Stimulated activated CD4-positive, alpha-beta T cell treated with anti-CD3 and anti-CD28 coated beads, Interleukin-15, amount 100 ng/mL, for 48 hours (primary cell): ENCODE results near the gene SLC2A9.

Experiments used
- DNase-seq, 2 donors: peaks; one replicate each; pipeline ENCODE4 v3.0.0-alpha.2; 2020; ENCODE audit warnings: low read depth in 2 of 2

SLC2A9 gene

DNA sequence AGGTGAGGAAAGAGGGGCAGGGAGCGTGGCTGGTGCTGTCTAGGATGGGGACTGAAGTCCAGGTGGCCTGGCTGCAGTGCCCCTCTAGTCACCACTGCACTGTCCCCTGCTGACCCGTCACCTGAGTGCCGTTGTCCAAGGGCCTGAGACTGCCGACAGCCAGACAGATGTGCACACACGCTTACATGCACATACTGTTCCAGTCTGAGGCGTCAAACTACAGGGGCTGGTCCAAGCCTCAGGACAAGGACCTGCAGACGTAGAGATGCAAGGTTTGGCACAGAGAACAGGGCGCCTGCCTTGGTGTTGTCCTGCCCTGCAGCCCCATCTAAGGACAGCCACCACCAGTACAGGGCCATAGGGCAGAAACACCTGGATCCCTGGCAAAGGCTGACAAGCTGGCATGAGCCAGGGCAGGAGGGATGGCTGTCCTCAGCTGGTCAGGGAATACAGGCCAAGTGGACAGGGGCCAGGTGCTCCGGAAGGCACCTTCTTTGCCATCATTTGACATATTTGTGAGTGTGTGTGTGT lies 1.7 kb downstream of the SLC2A9 start:
- DNase-seq, result no peak

DNA sequence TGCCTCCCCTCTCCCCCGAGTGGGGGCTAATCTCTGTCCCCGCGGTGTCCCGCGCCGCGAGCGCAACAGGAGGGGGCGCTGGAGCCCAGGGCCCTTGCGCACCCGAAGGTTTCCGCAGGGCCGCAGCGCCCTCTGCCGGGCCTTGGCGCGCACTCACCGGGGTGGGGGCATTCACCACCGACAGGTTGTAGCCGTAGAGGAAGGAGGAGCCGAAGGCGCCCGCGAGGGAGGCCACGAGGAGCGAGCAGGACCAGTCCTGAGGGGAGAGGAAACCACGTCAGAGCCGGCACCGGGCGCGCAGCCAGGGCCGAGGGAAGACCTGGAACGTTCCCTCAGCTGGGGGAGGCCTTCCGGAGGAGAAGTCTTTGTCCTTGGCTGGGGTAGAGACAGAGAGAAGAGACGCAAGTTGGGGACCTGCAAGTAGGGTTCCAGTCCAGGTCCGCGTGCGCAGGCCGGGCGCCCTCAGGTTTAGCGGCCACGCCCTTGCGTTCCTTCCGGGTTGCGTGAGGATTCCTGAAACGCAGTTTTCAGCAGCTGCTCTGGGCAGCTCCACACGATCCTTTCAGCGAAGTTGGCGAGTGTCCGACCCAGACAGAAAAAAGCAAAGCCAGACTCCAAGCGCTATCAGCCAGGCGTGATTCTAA lies 2.4 kb downstream of the SLC2A9 start:
- peak; percentile 89 to 92 for DNase-seq

DNA sequence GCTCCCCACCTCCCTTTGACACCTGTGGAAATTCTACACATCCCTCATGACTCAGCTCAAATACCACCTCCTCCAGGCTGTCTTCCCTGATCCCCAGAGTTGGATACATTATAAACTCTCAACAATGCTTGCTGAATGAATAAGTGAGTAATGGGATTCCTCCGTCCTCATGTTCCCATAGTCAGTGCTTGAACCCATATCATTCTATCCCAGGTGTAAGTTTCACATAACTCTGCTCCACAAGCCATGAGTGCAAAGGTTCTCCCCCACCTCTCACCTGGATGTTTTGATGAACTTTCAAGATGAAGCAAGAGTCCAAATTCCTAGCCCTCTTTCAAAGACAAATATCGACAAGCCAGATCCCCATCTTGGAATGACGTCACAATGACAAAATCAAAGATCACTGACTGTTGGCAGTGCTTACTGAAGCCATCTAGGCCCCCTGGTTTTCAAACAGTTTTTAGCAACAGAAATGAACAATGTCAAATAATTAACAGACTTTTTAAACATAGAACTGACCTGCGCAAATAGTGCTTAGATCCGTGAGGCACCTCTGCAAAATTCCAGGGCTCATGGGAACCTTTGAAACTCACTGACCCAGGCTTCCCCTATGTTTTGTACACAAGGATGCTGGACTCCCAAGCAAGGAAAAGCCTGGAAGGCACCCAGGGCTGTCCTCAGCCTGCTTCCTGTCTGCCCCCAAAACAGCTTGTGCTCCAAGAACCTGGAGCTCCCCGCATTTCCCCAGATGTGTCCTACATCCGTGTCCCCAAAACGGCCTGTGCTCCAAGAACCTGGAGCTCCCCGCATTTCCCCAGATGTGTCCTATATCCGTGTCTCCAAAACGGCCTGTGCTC lies 4.0 kb downstream of the SLC2A9 start:
- DNase-seq, result no peak

DNA sequence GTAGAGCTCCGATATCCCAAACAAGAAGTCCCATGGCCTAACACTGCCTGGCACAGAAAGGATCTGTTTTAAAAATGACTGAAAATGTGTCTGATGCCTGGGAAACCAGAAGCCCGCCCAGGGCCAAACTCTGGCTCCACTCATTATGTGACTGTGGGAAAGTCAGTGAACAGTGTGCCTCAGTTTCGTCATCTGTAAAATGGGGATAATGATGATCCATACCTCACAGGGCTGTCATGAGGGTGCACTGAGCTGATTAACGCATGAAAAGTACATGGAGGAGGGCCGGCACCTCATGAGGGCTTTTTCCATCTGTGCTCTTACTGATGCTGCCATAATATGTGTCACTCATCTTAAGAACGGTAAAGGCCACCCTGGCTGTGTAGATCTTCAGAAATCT lies 5.1 kb downstream of the SLC2A9 start:
- DNase-seq, result no peak

DNA sequence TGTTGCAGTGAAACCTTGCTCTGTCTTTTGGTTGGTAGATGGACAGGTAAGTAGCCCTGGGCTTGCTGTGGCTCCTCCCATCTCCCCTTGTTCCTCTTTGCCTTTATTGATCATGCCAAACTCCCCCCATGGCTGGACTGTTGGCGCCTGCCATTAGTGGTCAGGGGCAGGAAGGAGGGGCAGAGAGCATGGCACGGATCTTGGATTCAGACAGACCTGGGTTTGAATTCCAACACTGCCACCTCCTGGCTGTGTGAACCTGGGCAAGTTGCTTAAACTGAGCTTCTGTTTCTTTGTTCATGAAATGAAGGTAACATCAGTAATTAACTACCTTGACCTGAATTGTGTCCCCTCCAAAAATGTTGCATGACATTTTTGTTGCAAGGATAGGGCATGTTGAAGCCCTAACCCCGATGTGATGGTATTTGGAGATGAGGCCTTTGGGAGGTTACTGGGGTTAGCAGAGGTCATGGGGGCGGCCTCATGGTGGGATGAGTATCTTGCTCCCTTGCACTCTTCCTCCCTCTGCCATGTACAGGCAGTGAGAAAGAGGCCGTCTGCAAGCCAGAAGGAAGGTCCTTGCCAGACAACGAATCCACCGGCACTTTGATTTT lies 6.0 kb downstream of the SLC2A9 start:
- peak in 1 of 2 donors; percentile 21 for DNase-seq

DNA sequence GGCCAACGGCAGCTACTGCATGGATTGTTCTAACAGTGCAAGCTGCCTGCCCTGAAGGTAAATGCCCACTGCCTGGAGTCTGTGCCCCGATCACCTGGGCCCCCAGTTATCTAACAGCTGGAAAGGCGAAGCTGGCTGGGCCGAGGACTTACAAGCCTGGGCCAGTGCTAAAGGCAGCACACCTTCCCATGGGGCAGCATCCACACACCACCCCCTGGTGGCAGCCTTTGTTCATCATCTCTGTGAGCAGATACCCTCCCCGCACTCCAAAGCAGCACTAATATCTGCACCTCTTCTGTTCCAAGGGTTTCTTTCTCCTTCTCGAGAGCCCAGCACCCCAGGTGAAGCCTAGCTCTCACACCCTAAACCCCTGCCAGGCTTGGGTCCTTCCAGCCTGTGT lies 7.6 kb downstream of the SLC2A9 start:
- peak in 1 of 2 donors; percentile 33 for DNase-seq

DNA sequence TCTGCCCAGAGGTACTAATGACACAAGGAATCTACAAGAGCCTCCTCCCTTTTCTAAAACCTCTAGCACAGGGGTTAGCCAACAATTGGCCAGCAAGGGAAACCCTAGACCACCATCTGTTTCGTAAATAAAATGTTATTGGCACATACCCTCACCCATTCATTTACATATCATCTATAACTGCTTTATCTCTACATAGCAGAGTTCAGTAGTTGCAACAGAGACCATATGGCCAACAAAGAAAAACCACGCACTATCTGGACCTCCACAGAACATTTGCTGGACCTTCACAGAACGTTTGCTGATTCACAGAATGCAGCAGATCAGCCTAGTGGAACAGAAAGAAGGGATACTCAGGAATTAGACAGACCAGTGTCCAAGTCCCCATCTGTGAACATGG lies 9.4 kb downstream of the SLC2A9 start:
- no peak for DNase-seq

DNA sequence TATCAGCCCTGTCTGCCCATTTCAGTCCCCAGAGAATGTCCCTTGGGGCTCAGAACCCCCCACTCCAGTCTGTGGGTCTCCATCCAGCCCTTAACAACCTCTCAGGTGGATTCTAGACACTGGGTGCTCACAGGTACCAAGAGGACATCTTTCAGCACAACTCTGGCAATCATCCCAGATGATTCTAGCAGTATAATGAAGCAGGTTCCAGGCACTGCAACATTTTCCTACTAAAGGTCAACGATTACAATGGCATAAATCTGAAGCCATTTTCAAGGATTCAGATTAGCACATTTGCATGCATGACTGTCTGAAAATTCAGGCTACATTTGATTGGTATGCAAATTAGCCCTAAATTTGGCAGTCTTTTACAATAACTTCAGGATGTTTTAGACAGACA lies 10.0 kb downstream of the SLC2A9 start:
- no peak for DNase-seq

DNA sequence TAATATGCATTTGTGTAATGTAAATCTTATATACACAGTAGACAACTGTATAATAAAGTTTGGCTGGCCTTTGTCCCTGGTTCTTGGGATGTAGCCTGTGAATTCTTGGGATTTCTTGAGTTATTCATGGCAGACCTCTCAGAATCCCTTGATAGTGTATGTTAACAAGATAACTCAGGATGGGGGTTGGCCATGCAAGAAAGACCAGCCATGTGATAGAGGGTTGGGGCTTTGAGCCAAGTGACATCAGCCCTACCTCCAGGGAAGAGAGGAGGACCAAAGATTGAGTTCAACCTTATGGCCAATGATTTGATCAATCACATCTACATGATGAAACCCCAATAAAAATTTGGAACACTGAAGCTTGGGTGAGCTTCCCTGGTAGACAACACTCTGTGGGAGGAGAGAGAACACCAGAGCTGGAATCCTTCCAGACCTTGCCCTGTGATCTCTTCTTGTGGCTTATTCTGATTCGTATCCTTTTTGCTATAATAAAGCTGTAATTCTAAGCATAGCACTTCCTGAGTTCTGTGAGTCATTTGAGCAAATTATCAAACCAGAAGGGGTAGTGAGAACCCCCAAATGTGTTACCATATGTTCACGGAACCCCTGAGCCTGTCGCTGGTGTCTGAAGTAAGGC lies 11.3 kb downstream of the SLC2A9 start:
- DNase-seq, result no peak

DNA sequence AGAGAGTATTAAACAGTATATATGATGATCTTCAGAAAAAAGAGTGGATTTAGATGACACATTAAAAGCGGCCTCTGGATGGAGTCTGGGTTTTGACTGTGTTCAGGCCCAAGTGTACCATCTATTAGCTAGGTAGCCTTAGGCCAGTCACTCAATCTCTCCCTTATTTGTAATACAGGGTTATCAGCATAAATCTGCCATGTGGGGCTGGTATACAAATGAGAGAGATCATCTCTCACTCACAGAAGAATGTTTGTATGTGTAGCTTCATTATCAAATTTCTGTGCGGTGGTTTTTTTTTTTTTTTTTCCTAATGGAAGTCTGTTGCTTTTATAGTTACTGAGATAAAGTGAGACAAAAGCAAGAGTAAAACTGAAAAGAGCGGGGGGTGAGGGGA lies 12.7 kb downstream of the SLC2A9 start:
- no peak for DNase-seq

DNA sequence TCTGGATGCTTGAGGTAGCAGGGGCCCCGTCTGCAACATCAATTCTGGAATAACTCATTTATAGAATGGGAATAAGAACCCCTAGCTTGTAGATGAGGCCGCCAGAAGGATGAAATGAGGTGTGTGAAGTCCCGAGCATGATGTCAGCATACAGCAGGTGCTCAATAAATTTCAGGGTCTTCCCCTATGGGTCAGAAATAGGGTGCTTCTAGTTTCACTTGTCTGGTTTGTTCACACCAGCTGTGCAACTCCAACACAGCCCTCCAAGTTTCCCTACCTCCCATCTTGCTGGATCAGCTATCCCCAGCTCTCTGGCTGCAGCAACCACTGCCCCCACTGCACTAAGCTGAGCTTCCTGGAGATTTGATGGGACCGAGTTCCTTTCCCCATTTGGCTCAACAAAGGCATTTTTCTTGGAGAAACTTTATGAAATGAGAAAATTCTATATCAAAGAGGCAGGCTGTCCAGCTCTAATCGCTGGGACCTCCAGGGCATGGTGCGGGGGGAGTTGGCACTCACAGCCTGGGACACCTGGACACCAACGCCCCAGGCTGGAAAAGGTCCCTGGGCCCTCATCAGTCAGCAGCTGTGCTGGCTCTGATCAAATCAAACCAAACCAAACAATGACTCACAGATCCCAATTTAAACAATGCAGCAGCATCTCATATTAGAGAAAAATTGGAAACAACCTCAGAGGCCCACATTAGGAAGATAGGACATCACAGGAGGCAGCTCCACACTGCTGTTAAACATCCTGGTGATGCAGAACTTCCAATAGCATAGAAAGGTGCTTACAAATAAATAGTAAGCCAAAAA lies 13.3 kb downstream of the SLC2A9 start:
- no peak for DNase-seq

DNA sequence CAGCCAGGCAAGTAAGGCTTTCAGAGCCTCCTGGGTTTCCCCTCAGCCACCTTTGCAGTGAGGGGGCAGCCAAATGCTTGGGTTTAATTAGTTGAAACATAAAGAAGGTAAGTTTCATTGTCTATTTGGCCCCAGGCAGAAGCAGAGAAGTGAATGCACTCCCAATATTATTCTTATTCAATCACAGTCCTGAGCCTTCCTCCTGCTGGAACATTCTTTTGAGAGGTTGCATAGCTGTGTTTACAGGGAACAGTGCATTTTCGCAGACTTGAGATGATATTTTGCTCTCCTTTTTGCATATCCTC lies 13.9 kb downstream of the SLC2A9 start:
- DNase-seq, result no peak

DNA sequence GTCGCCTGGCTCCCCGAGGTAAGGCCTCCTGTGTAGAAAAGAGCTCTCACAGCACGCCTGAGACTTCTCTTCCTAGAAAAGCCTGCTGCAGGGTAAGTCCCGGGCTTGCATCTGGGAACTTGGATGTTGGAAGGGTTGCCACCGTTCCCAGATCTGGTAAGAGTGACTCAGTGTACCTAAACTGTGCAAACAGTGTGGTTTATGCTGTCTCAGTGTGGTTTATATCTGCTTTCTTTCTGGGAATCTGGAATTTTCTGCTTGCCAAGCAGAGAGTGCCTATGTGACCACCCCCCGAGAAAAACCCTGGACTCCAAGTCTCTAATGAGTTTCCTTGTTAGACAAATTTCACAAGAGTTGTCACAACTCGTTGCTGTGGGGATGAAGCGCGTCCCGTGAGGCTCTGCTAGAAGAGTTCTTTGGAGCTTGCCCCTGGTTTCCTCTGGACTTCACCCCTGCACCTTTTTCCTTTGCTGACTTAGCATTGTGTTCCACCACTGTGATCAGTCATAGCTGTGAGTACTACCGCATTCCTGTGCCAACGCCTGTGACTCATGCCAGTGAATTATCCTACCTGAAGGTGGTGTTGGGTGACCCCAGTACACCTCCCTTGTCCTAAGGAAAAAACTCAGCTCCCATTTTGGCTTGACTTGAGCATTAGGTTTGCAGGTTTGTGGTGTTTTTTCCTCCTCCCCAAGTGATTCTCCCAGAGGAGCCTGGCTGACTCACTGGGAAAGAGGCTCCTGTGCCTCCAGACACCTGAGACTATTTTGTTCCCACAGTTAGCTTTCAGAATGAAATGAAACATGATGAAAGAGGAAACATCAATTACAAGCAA lies 14.5 kb downstream of the SLC2A9 start:
- DNase-seq, result no peak

DNA sequence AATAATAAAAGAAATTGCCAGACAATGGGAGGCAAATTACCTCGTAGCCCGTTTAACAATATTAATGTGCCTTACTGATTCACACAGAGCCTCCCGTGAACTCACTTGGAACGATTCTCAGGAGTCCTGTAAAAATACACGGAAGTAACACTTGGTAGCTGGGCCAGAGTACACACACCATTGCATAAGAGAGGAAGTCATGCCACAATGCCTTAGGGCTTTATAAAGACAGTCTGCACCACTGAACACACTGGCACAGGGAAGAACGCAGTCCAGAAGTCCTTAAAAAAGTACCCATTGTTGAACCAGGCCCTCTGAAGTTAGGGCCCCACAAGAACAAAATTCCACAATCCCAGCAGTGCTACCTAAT lies 15.1 kb downstream of the SLC2A9 start:
- DNase-seq, result no peak

DNA sequence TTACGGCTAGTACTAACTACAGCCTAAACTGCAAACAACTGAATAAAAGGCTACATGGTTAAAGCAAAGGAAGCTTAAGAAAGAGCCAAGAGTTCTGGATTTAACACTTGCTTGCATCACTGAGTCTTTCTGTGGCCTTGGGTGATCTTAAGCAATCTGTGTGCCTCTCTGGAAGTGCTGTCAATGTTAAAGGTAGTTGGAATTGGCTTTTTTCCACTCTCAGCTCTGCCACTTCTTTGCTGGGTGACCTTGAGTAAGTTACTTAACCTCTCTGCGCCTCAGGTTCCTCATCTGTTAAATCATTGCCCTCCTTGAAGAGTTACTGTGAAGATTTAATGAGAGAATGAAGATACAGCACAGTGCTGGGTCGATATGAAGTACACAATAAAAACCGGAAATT lies 15.7 kb downstream of the SLC2A9 start:
- no peak for DNase-seq

DNA sequence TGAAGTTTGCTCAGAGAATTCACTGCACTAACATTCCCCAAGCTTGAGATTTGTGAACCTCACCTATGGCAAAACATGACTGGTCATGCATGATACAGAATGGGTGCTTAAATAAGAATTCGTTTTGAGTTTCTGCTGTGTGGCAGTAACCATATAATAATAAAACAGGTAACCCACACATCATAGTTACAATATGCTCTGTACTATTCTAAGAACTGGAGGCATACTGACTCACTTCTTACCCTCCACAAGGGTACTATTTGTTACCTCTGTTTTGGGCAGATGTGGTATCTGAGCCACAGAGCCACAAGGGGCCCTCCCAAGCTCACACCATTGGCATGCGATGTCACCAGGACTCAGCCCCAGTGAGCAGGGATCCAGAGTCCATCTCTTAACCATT lies 17.6 kb downstream of the SLC2A9 start:
- no peak for DNase-seq

DNA sequence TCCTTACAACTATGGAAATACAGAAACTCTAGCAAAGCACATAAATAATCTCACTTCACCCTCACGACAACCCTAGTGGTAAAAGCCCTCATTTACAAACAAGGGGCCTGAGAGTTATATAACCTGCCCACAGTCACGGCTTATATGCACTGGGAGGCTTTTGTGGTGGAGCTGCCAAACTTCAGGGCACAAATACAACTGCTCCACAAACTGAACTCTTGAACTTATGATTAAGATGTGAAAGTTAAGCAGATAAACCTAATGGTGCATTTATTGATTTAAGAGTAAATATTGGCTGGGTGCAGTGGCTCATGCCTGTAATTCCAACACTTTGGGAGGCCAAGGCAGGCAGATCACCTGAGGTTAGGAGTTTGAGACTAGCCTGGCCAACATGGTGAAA lies 19.0 kb downstream of the SLC2A9 start:
- DNase-seq, result no peak

DNA sequence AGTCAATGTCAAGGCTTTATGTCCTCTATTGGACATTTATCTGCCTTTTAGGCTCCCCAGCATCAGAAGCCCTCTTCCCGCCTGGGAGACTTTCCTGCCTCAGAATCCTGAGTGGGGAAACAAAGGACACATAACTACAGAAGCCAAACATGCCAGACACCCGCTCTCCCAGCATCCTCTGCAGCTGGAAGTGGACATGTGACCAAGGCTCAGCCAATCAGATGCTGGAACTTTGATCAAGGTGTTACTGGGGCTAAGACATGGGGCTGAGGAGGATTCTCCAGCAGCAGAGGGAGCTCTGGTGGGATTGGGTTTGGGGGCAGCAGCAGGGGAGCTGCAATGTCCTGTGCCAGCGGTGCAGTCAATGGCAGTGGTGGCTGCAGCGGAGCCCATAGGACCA lies 19.5 kb downstream of the SLC2A9 start:
- no peak for DNase-seq

DNA sequence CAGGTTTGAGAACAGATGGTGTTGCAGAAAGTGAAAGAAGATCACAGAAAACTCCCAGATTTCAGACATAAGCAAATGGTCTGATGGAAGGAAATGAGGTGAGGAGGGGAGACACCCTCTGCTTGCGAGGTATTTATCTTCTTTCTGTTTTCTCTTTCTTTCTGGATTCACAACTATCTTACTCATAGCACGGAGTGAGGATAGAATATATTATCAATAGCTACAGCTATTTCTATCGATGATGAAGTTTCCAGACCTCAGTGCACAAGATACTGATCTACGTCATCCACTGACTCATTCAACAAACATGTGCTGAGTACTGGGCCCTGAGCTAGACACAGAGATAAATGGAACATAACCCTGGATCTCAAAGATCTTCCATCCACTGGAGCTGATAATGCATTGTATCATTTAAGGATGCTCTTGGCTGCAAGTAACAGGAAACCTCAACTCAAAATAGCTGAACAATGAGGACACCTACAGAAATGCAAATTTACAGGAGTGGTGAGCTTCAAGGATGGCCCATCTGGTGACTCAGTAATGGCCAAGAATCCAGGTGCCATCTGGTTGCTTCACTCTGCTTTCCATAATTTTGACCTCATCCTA lies 21.2 kb downstream of the SLC2A9 start:
- DNase-seq, result no peak

DNA sequence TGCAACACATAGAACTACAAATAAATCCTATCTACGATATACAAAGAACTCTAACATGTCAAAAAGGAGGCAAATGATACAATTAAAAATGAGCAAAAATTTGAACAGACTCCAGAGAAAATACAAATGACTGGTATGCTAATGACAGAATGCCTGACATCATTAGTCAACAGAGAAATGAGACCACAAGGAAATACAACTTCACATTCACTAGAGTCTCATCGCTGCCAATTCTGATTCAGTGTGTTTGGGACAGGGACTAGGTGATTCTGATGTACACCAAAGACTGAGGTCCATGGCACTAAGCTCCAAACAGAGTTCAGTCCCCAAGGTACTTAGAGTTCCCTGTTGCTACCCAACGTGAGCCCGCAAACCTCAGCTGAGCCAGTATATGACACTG lies 23.4 kb downstream of the SLC2A9 start:
- no peak for DNase-seq
